H1 (cell line): ENCODE data around the gene TFAP2E.
A peak's percentile ranks its signal among the peaks of the same experiment; 100 is the strongest.

Experiments used
- CBX5 ChIP-seq: fragments of 300-800, 300-1000 bp; sonication (generic); IDR thresholded peaks from 2 replicates; pipeline ENCODE4 v1.7.1; 2016; ENCODE audit warnings: antibody characterized with exemption, low read length, low read depth
- CBX8 ChIP-seq: fragments of 300-800, 300-1000 bp; sonication (generic); IDR thresholded peaks from 2 replicates; pipeline ENCODE4 v1.7.1; 2016; ENCODE audit warnings: low read depth, low read length, borderline replicate concordance
- CHD2 ChIP-seq: IDR thresholded peaks from 2 replicates; pipeline ENCODE4 v1.6.1; 2012; ENCODE audit warnings: low read length, improper control_type of control experiment
- CREB1 ChIP-seq: IDR thresholded peaks from 2 replicates; pipeline ENCODE4 v1.6.1; 2012; ENCODE audit warnings: inconsistent platforms
- GTF2F1 ChIP-seq: IDR thresholded peaks from 2 replicates; pipeline ENCODE4 v1.6.1; 2012; ENCODE audit warnings: low read depth, low read length, improper control_type of control experiment, borderline replicate concordance
- JUND ChIP-seq: IDR thresholded peaks from 2 replicates; pipeline ENCODE4 v1.6.1; 2011; ENCODE audit warnings: mild to moderate bottlenecking, improper control_type of control experiment, low read length
- MAFK ChIP-seq: IDR thresholded peaks from 2 replicates; pipeline ENCODE4 v1.6.1; 2012; ENCODE audit warnings: low read depth, mild to moderate bottlenecking, improper control_type of control experiment, low read length
- POLR2A ChIP-seq, 2 experiments: IDR thresholded peaks; 1 replicate in 1 of 2; 2 replicates in 1 of 2; pipeline ENCODE4 v1.6.1; 2011; ENCODE audit warnings: low read depth in 2 of 2, low read length in 2 of 2, mild to moderate bottlenecking in 2 of 2; ENCODE audit errors: control extremely low read depth in 1 of 2
- POLR2AphosphoS5 ChIP-seq: IDR thresholded peaks from 2 replicates; pipeline ENCODE4 v1.6.1; 2011; ENCODE audit warnings: low read depth, low read length
- SIN3A ChIP-seq, 2 experiments: IDR thresholded peaks in 1 of 2; conservative IDR thresholded peaks in 1 of 2; 2 replicates each; pipeline ENCODE4 v1.6.1; 2011 to 2012; ENCODE audit warnings: low read length in 2 of 2, improper control_type of control experiment in 1 of 2, low read depth in 1 of 2, mild to moderate bottlenecking in 1 of 2
- ZNF274 ChIP-seq: IDR thresholded peaks from 2 replicates; pipeline ENCODE4 v1.7.0; 2012; ENCODE audit warnings: low read length, borderline replicate concordance; ENCODE audit errors: extremely low read depth
- TF ChIP-seq, protein P1 (sequence below), 3 experiments: IDR thresholded peaks; 1 replicate in 2 of 3; 2 replicates in 1 of 3; pipeline versions ENCODE4 v1.5.1 to v1.6.1; 2011; ENCODE audit warnings: low read length in 3 of 3, mild to moderate bottlenecking in 3 of 3, inconsistent platforms in 2 of 3, low read depth in 1 of 3, moderate library complexity in 1 of 3; ENCODE audit not compliant: insufficient read depth in 1 of 3; ENCODE audit errors: control extremely low read depth in 1 of 3
- TF ChIP-seq, protein P2 (sequence below): IDR thresholded peaks from 2 replicates; pipeline ENCODE4 v1.6.1; 2012; ENCODE audit warnings: low read length, inconsistent platforms

DNA sequence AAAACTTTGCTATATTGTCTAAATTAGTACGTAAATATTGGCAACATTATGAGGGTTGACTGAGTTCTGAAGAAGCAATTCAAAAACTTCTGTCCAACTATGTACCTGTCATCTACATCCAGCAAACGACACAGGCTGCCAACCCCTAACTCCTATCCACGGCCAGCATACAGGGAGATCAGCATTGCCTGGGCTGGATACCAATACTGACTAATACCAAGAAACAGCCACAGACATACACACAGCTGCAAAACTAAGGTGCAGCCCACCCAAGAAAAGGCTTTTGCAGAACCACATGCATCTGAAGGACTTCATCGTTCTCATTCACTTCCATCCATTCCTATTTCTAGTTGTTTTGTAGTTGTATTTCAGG lies 17.9 kb upstream of the TFAP2E start:
- TF ChIP-seq POLR2A (IDR thresholded peaks at IDR 0.05; ENCODE audit: control extremely low read depth in 1 of 2, low read depth in 2 of 2, low read length in 2 of 2) (no peak), MAFK (no peak), CBX5 (no peak), SIN3A (conservative IDR thresholded peaks at IDR 0.05 in 1 of 2, IDR thresholded peaks at IDR 0.05 in 1 of 2; ENCODE audit: low read depth in 1 of 2, low read length in 2 of 2) (peak in 1 of 2 experiments; percentile 84; a peak in 2 of 4 replicates), CHD2 (no peak), CREB1 (no peak), CBX8 (no peak), POLR2AphosphoS5 (no peak), JUND (no peak), GTF2F1 (no peak), ZNF274 (no peak)
- TF ChIP-seq, protein P1, sequence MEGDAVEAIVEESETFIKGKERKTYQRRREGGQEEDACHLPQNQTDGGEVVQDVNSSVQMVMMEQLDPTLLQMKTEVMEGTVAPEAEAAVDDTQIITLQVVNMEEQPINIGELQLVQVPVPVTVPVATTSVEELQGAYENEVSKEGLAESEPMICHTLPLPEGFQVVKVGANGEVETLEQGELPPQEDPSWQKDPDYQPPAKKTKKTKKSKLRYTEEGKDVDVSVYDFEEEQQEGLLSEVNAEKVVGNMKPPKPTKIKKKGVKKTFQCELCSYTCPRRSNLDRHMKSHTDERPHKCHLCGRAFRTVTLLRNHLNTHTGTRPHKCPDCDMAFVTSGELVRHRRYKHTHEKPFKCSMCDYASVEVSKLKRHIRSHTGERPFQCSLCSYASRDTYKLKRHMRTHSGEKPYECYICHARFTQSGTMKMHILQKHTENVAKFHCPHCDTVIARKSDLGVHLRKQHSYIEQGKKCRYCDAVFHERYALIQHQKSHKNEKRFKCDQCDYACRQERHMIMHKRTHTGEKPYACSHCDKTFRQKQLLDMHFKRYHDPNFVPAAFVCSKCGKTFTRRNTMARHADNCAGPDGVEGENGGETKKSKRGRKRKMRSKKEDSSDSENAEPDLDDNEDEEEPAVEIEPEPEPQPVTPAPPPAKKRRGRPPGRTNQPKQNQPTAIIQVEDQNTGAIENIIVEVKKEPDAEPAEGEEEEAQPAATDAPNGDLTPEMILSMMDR (IDR thresholded peaks at IDR 0.05; ENCODE audit: control extremely low read depth in 1 of 3, insufficient read depth in 1 of 3, low read depth in 1 of 3, low read length in 3 of 3): no peak
- TF ChIP-seq, protein P2, sequence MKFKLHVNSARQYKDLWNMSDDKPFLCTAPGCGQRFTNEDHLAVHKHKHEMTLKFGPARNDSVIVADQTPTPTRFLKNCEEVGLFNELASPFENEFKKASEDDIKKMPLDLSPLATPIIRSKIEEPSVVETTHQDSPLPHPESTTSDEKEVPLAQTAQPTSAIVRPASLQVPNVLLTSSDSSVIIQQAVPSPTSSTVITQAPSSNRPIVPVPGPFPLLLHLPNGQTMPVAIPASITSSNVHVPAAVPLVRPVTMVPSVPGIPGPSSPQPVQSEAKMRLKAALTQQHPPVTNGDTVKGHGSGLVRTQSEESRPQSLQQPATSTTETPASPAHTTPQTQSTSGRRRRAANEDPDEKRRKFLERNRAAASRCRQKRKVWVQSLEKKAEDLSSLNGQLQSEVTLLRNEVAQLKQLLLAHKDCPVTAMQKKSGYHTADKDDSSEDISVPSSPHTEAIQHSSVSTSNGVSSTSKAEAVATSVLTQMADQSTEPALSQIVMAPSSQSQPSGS: no peak; the same call in 1 of the 2 replicates
